Dermis lymphatic vessel endothelial cell (primary cell): ENCODE results near the gene PSMC3. TPM values are rescaled to one million over a fixed set of nuclear protein-coding genes. Genes with fewer than 3 reads are reported as not detected.

Source experiments
- total RNA-seq: library from RNA; depleted of rRNA; stranded (reverse); fragments of >200 nt; gene quantifications from 2 replicates; pipeline ENCODE4 v1.2.1, GENCODE V29; 2014

The PSMC3 gene
- 155 and 160 TPM in 2 replicates for total RNA-seq

DNA sequence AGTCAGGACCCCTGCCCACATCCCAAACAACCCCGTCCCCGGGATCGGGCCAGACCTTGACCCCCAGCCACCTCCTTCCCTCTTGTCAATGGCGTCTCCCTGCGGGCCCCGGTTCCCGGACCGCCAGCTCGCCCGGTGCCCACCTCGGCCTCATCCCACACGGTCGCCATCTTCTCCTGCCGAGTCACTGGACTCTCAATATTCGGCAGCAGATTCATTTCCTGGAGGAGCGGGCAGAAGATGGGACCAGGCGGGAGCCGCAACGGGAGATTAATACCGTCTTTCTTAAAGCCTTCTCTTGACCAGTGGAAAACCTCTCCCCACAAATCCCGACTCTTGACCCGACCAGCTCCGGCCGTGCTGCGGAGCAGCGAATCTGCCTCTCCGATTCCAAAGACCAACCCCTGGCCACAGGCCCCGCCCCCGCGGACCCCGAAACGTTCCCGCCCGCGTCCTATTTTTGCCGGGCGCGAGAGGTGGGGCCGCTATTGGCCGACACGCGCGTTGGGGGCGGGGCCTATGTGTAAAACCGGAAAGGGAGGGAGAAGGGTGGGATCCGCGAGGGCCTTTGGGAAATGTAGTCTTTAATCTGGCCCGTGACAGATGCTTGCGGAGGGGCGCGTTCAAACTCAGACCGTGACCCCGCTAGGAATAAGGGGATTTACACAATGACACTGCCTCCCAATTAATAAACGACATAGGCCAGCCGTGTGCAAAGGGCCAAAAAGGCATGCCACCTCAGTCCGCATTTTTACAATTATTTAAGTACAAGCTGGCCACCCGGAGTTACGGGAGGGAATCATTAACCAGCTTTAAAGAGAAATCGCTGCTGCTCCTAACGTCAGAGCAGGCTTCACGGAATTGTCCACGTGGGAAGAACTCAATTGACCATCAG is at the start of gene PSMC3:
Gene PSMC3 (minus strand): TSS at position 378 of the 895 bp plus-strand sequence. CDS start 160 bp downstream, at position 218.

DNA sequence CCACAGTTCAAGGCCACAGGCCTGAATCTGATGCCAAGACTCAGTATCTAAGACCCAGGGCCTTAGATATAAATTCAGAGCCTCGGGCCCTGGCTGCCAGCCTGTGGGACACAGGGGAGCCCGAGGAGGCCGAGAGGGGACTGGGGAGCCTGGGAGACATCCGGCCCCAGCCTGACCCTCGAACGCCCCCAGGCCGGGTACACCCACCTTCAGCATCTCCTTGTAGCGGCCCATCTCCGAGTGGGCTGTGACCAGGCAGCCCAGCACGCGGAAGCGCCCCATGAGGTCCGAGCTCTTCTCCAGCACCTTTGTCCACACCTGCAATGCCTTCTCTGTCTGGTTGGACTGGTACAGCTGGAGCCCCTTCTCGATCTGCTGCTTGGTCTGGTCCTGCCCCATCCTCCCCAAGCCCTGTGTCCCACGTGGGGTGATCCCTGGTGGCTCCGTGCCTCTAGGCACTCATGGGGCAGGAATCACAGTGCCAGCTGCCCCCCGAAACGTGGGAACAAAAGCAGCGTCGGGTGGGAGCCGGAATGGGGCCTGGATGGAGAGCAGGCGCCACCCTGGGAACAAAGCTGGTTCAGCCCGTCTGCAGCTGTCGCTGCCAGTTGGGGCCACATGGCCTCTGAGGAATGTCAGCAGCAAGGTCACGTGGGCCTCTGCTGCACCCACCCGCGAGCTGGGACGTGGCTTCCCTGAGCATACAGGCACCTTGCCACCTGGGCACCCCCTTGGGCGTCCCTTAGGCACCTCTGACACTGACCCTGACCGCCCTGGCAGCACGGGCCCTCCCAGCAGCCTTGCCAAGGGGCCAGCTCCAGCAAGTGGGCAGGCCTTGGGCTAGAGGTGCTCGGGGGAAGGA is 22.6 kb upstream of the PSMC3 start, which contains the start of gene RAPSN:
Gene RAPSN (minus strand): TSS at position 571 of the 862 bp plus-strand sequence. CDS start 172 bp downstream, at position 399.

DNA sequence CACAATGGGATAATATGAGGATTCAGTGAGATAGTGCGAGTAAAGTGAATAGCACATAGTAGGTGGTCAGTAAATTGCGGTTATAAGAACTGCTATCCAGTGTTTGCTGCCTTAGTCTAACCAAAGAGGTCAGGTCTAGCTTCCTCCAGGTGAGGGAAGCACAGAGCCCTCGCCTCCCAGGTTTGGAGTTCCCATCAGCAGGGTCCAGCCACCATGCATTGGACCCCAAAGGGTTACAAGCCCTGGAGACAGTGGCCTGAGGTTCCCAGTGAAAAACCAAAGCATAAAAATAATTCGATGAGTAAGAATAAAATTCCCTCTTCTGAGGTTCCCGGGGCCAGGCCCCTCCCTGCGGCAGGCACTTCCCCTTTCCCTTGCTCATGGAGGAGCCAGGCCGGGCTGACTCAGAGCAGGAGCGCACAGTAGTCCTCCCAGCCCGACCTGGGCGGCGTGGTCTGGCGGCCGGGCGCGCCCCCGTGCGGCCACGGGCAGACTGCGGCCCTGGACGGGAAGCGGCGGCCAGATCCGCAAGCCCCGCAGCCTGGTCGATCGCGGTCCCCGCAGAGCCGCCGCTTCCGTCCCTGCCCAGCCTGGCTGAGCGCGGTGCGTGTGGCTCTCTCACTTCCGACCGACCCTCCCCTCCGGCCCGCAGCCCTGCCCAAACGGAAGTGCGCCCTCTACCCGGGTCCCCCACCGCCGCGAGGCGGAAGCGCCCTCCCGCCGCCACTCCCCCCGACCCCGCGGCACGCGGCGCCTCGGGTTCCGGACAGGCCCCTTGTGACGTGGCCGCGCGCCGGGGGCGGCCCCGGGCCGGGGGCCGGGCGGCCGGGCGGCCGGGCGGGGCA is 18.3 kb downstream of the PSMC3 start, which contains the start of gene SLC39A13:
Gene SLC39A13 (plus strand): TSS at position 845 of the 845 bp plus-strand sequence. CDS start 1,505 bp downstream, outside the sequence.

DNA sequence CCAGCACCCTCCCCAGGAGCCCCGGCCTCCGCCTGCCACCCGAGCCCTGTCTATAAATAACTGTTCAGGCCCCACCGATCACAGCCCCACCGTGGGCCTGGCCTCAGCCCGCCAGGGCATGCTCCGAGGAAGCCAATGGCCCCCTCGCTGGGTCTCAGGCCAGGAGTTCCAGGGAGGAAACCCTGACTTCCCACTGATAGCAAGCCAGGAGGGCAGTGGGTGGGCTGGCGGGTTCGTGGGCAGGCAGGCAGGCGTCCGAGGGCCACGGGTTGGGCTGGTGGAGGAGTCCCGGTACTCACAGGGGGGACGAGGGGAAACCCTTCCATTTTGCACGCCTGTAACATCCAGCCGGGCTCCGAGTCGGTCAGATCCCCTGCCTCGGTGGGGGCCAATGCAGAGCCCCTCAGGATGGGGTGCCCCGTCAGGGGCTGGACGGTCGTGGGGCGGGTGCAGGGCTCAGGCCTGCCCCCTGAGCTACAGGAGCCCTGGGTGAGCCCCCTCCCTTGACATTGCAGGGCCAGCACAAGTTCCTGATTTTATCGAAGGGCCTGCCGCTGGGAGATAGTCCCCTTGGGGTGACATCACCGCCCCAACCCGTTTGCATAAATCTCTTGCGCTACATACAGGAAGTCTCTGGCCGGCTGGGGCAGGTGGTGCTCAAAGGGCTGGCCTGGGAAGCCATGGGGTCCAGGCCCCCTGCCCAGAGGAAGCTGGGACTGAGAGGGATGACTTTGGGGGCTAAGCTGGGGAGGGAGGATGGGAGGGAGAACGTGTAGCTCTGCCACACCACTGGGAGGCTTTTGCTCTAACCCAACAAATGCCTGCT is 48.0 kb downstream of the PSMC3 start, which contains the start of gene SPI1:
Gene SPI1 (minus strand): TSS at position 538 of the 826 bp plus-strand sequence. CDS start 194 bp downstream, at position 344.

Other genes starting within 250 kb of the PSMC3 start
- 87.1 and 91.3 TPM in 2 replicates for gene ARFGAP2, start 249.6 kb downstream of the PSMC3 start, total RNA-seq
- gene PACSIN3, start 240.0 kb downstream of the PSMC3 start, total RNA-seq, result 16.6 and 24.4 TPM in 2 replicates
- 34.8 and 44.6 TPM in 2 replicates for gene DDB2, start 211.5 kb downstream of the PSMC3 start, total RNA-seq
- 35.2 and 40.5 TPM in 2 replicates for gene ACP2, start 177.6 kb downstream of the PSMC3 start, total RNA-seq
- gene NR1H3, start 168.4 kb downstream of the PSMC3 start, total RNA-seq, result 52.5 and 80.0 TPM in 2 replicates
- gene MADD, start 156.3 kb downstream of the PSMC3 start, total RNA-seq, result 24.4 and 25.3 TPM in 2 replicates
- not detected in 2 replicates for gene MYBPC3, start 73.7 kb downstream of the PSMC3 start, total RNA-seq
- gene SPI1, start 47.9 kb downstream of the PSMC3 start, total RNA-seq, result 0.17 TPM in 1 of 2 replicates, not detected in the other
- 29.1 and 51.0 TPM in 2 replicates for gene SLC39A13, start 17.8 kb downstream of the PSMC3 start, total RNA-seq
- 0.09 and 0.22 TPM in 2 replicates for gene RAPSN, start 22.7 kb upstream of the PSMC3 start, total RNA-seq
- gene CELF1, start 126.7 kb upstream of the PSMC3 start, total RNA-seq, result 77.3 and 97.3 TPM in 2 replicates
- 61.6 and 77.4 TPM in 2 replicates for gene PTPMT1, start 139.2 kb upstream of the PSMC3 start, total RNA-seq
- gene KBTBD4, start 152.5 kb upstream of the PSMC3 start, total RNA-seq, result 34.2 and 37.9 TPM in 2 replicates
- 72.7 and 90.9 TPM in 2 replicates for gene NDUFS3, start 152.6 kb upstream of the PSMC3 start, total RNA-seq
- gene FAM180B, start 160.2 kb upstream of the PSMC3 start, total RNA-seq, result not detected in 2 replicates
- 0.17 and 0.76 TPM in 2 replicates for gene C1QTNF4, start 168.0 kb upstream of the PSMC3 start, total RNA-seq
- gene MTCH2, start 216.1 kb upstream of the PSMC3 start, total RNA-seq, result 66.1 and 90.2 TPM in 2 replicates